ENCODE data around the gene RNF181.
"Not testable (repeated sequence)": the region's sequence is repeated elsewhere in the genome, so short reads cannot be mapped to it uniquely, and the experiment has no call there.

The RNF181 gene

DNA sequence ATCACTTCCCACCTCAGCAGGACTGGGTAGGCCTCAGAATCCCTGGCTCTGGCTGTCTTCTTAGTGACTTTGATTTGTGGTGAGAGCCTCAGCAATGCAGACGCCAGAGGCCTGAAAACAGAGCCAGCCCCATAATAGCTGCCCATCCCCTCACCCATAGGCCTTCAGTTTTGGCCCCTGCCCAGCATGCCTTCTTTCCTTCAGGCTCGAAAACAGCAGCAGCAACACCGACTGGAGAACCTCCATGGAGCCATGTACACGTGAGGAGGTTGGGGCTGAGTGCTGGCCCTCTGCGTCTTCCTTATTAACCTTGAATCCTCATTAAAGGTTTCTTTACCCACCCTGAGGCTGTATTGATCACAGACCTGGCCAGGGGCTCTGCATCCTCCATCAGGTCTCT, 1.7 kb downstream of the RNF181 start:
- DNase-seq, result no peak

DNA sequence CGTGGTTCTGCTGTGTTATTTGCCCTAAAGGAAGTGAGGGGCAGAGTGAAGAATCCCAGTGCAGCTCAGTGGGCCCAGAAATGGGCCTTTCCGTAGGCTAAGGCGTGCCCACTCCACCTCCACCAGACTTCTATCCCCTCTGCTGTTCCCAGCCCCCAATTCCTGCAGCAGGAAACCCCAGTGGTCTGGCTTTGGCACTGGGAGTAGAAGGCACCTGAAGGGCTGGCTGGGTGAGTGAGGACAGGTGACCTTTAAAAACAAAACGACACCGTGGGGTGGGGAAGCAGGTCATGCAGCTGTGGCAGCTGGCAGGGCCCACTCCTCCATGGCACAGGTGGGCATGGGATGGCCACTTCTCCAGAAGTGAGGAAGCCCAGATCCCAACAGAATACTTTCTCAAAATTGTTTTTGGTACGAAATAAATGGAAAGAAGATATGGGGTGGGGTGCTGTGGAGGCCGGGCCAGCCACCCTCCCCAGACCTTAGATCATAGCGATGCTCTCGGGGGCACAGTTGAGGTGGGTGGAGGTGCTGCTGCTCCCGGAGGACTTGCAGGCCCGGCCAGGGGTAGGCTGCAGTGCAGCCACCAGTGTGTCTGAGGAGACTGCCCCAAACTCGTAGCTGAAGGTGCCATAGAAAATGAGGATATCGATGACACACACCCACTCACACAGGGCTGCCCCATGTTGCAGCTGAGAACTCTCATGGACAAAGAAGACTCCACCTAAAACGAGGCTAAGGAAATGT, 3.2 kb downstream of the RNF181 start:
- no peak for DNase-seq

DNA sequence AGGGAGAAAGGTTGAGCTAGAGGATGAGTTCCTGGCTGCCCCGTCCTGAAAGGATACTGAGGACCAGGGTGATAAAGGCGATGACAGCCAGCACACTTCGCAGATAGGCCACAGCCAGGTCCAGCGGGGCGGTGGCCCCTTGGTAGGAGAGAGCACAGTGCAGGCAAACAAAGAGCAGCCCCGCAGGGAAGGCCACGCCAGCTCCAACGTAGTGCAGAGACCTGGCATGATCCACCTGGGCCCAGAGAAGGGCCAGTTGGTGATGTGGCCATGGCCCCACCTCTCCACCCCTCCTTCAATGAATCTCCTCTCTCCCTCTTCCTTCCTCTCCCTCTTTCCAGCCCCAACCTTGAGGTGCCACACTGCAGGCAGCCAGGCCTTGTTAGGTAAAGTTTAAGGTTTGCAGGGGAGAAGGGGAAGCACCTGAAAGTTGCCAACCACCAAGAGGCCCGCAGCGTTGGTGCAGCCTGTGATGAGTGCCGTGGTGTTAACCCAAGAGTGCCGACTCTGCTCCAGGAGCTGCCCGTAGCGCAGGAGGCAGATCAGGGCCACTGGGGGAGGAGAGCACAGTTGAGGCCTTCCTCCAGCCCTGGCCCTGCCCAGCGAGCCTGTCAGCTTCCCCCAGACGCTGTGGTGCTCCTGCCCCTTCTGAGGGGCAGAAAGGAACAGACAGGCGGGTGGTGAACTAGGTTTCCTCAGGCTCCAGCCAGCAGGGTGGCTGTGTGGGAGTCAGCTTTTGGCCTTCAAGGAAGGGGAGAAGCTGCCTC, 4.1 kb downstream of the RNF181 start:
- no peak for DNase-seq

DNA sequence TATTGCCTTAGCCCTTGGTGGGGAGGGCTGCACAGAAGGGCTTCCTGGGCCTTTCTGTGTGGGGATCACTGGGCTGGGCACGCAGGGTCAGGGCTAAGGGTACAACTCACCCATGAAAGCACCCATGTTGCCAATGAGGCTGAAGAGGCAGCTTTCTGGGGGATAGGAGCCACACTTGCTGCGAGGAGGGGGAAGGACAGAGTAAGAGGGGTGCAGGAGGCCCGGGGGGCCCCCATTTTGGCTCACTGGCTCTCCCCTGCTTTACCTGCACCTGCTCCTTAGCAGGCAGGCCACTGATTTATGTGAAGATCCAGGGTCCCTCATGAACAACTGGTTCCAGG, 4.7 kb downstream of the RNF181 start:
- no peak for DNase-seq

DNA sequence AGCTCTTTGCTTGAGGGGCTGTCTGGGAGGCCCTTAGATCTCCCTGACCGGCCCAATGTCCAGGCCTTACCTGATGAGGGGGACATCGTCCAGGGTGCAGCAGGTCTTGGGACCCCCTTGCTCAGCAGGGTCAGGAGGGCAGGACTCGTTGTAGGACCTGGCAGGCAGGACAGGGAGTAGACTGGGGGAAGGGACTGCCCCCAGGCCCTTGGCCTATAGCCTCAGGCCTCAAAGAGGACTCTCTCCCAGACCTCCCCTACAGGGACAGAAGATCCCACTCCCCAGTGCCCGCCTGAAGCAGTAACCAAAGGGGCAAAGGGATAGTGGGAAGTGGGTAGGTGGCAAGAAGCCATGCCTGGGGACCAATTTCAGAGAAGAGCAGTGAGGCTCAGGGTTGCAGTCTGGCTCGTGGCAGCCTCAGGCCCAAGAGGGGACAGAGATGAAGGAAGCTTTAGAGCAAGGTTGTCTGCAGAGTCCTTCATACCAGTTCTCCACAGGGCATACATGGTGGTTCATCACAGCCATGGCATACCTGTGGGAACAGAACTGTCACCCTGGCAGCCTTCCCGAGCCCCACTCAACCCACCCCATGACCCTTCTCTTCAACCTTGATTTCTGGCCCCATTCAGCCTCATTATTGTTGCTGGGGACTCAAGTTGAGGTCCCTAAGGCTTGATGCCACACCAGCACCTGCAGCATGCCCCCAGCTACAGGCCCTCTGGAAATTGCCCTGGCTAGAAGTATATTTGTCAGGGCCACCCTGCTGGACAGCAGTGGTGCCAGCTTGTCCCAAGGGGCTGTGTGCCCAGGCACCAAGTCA, 5.6 kb downstream of the RNF181 start:
- DNase-seq, result no peak

DNA sequence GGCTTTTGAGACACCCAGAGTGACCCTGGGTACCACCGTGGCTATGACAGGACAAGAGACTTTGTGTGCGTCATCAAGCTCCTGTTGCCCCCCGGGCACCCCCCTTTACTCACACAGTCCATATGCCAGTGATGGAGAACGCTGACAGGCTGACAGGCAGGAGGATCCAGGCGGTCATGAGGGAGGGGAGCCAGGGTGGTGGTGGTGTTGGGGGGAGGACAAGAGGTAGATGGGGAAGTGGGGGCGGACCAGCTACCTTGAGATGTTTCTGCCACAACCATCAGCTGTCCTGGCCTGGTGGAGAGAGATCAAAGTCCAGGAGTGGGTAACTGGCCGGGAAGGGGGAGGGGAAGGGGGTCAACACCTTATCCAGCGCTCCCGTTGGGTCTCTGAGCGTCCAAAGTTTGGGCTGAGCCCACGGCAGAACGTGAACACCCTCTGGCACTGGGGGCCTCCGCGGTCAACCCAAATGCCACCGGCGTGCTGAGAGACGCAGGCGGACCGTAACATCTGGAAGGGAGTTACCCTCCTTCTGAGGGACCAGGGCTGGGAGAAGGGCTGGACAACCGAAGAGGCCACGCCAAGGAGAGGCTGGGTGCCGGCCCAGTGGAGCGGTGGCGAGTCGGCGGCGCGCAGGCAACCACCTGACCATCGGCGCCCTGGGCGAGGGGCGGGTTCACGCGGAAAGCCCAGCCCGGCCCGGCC, 6.4 kb downstream of the RNF181 start:
- no peak for DNase-seq

DNA sequence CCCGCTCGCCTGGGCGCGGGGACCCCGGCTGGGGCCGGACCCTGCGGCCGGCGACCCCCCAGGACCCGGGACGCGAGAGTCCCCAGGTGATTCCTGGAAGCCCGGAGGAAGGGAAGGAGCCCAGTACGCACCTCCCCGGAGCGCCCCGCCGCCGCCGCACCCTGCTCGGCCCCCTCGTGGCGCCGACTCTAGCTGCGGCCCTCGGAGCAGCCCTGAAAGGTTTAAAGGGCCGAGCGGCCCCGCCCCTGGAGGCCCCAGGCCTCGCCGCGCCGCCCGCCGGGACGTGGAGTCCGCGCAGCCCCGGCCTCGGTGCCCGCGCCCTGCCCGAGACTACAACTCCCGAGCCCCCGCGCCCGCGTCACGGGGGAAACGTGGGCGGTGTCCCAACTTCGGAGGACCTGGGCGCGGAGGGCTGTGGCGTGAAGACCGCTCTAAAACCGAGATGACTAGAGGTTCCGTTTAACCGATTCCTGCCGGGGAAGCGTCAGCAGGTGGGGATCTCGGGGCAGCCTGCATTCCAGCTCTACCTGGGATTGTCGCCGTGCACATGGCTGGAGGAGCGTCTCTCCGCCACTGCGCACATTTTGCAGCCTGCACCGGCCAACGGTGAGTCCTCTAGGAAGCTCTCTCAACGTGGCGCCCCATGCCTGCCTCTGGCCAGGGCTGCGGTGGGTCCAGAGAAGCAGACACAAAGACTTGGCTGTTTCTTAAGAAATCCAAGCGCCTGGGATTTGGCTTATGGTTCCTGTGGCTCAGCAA, 7.1 kb downstream of the RNF181 start, which contains the start of gene TMEM150A:
TMEM150A (minus strand) TSS at position 223 of the 759 bp plus-strand sequence. CDS start 750 bp downstream, outside the sequence.
- DNase-seq, result peak; percentile 89

DNA sequence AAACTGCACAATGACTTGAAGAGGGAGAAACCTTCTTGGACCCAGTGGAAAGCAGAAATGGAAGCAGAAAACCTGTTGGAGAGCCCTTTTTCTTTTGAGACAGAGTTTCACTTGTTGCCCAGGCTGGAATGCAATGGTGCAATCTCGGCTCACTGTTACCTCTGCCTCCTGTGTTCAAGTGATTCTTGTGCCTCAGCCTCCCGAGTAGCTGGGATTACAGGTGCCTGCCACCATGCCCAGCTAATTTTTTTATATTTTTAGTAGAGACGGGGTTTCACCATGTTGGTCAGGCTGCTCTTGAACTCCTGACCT, 8.5 kb downstream of the RNF181 start:
- DNase-seq, result not testable (repeated sequence)

DNA sequence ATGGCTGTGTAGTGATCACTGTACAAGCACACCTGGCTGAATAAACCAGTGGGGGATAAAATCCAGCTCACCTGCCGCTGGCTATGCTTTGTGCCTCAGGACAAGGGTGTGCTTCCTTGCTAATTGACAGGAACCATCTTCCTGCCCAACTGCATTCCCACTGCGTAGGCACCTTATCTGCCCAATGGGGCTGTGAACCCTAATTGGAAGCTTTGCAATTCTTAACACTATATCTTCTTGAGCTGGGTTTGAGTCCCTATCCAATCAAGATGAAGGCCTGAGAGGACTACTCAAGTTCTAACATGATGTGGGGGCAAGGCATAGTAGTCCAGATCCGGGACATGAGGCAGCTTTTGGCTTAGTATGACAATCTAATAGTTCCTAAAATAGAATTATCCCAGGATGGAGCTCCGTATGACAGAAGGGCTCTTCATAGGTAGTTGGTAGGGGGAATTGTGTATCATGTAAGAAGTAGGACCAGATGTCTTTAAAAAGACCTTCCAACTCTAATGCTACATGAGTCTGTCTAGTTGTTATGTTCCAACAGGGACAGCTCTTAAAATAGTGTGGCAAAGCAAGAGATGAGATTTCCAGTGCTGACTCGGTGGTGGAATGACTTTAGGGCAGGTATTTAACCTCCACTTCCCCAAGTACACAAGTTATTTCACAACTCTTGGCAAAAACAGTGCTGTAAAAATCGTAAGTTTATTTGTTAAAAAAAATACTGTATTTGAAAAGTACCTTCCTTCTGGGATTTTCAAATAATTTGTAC, 9.2 kb downstream of the RNF181 start:
- no peak for DNase-seq

DNA sequence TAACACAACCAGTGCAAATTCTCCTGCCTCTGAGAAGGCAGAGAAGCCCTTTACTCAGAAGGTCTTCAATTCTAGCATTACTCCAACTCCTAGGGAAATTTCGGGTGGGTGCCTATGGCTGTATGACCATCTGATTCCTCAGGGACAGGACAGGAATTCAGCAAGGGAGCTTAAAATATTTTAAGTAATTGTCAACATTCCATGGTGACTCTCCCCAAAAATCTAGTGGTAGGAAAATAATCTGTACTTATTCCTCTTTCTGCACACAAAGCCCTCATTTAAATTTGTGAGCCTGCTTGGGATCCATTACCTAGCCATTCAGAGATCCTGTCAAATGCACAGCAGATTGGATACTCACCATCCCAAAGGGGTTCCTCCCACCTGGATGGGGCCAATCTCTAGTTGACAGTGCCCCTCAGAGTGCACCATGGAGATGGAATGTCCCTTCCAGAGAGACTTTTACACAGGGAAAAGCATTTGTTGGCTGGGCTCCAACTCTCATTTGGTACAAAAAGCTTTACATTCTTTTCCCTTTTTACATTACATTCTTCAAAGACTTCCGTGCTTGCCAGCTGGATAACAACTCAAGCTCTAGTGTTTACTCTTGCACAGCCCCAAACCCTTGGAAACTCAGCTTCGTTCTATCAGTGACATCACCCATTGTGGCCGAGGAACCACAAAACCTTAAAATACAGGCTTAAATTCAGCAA, 10.0 kb downstream of the RNF181 start:
- DNase-seq, result no peak

DNA sequence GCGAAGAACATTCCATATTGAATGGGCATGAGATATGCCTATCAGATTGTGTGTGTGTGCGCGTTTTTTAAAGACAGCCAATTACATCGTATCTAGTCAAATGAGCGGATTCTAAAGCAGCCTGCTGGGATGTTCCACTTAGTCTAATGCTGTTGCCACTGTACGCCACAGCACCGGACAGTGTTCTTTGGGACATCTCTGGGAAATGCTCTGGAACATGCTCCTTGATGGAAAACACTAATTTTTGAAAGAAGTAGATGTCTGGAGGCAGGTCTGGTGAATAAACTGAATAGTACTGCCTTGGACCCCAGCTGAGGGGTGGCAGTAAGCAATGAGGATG, 10.5 kb downstream of the RNF181 start:
- DNase-seq, result no peak

DNA sequence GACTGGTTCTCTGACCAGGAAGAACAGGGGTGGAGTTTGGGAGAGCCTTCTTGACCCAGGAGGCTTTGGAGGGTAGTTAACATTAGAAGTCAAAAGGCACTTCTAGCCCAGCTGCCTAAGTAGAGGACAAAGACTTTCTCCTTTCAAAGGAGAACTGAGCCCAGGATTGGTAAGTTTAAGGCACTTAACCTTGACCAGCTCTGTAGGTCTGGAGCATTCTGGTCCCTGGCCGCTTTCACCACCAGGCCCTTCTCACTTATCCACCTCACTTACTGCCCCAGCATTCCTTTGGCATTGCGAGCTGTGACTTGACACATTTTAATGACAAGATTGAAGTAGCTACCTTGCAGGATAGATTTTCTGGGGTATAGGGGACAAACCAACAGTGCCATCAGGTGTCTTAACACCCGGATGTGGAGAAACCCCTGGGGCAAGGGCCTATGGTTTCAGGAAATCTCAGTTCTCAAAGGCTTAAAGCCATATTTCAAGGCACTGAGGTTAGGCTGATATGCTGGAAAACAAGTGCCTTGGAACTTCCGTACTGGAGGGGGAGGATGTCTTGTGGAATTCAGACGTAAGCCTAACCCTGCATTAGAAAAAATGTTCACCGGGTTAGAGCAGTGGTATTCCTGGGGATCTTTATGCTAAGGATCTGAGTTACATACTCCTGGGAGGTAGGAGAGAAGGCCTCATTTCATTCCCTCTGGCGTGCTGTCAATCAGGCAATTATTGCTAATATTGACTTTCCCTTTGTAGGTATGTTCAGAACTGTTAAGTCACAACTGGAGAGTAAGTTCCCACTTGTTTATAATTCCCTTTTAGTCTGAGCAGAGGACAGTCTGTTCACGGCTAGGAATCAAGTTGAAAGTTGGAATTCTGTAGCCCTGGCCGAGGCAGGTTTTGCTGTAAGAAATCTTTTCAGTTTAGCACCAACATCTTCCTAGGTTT, 12.0 kb downstream of the RNF181 start:
- no peak for DNase-seq

DNA sequence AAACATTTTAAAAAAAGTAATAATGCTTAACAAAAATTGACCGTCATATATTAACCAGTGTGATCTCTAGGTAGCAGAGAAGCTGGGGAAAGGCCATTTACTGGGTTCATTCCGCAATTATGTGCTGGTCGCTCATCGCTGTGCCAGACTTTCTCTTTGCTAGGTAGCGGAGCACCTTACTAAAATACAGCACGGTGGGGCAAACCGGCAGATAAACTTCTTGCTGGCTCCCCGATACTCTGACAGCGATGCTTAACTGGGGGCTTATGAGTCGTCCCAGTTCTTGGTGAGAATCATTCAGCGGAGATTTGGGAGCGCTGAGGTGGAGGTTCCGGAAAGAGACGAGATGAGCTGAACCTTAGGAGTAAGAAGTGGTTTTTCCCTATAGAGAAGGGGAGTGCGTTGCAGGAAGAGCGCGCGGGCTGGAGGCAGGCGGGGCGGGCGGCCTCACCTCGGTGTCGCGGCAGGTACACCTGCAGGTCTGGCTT, 15.7 kb downstream of the RNF181 start:
- no peak for DNase-seq

DNA sequence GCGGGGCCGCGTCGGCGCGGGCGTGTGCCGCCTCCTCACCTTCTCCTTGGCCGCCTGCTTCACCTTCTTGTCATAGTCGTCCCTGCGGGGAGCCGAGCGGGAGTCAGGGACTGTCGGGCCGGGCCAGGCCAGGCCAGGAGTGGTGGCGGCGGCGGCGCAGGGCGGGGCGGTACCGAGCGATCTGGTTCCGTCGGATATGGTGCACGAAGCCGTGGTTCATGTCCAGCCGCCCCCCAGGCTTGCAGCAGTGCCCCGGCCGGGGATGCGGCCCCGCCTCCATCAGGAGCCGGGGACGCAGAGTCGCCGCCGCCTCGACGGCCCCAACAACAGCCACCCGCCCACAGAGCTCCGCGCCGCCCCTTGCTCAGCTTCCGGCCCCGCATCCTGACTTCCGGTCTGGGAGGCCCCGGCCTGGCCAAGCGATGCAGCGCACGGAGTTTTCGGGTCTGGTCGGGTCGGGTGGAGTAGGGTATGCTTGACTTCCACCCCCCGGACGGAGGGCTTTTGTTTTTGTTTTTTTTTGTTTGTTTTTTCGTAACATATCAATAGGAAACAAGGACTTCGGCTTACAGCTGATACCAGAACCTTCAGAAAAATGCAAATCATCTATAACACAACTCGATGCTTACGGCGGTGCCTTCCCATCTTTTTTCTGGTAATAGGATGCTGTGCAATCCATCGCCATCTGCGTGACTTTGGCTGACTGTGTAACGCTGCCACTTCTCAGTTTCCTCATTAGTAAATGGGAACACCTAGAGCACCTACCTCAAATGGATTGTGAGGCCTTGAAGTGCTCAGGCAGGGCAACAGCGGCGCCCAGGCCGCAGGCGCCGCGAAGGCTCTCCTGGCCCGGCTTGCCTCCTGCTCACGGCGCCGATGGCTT, 16.4 kb downstream of the RNF181 start, which contains the start of gene C2orf68:
C2orf68 (minus strand) TSS at position 362 of the 883 bp plus-strand sequence; CDS start at position 280, 82 bp downstream.
- peak; percentile 86 for DNase-seq

DNA sequence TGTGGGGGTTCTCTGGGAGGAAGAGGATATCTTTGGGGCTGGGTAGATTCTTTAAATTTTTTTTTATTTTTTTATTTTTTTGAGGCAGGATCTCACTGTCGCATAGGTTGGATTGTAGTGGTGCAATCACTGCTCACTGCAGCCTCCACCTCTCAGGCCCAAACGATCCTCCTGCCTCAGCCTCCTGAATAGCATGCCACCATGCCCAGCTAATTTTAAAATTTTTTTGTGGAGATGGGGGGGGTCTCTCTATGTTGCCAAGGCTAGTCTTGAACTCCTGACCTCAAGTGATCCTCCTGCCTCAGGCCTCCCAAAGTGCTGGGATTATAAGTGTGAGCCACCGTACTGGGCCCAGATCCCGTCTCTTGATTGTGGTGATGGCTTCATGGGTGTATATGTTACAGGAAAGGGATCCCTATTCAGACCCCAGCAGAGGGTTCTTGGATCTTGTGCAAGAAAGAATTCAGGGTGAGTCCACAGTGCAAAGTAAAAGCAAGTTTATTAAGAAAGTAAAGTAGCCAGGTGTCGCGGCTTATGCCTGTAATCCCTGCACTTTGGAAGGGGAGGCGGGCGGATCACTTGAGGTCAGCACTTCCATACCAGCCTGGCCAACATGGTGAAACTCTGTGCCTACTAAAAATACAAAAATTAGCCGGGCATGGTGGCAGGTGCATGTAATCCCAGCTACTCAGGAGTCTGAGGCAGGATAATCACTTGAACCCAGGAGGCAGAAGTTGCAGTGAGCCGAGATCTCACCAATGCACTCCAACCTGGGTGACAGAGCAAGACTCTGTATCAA, 18.4 kb downstream of the RNF181 start:
- no peak for DNase-seq

DNA sequence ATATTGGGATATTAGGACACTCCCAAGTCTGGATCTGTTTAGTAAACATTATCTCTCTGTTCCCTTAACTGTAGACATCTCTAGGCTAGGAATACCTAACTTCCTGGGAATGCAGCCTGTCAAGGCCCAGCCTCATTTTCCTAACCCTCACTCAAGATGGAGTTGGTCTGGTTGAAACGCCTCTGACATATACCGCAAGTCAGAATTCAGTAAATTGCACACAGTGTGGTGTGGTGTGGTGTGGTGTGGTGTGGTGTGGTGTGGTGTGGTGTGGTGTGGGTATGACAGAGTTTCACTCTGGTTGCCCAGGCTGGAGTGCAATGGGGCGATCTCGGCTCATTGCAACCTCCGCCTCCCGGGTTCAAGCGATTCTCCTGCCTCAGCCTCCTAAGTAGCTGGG, 19.2 kb downstream of the RNF181 start:
- not testable (repeated sequence) for DNase-seq

DNA sequence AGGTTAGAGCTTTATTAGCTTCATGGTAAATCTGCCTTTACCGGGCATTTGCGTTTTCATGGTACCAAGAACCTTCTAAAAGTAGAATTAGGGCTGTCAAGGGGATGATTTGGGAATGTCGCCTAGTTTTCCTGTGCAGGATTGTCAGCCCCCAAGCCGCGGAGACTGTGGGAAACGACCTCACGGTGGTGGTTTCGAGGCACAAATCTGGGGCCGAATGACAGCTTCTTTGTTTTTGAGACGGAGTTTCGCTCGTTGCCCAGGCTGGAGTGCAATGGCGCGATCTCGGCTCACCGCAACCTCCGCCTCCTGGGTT, 19.8 kb downstream of the RNF181 start:
- no peak for DNase-seq

DNA sequence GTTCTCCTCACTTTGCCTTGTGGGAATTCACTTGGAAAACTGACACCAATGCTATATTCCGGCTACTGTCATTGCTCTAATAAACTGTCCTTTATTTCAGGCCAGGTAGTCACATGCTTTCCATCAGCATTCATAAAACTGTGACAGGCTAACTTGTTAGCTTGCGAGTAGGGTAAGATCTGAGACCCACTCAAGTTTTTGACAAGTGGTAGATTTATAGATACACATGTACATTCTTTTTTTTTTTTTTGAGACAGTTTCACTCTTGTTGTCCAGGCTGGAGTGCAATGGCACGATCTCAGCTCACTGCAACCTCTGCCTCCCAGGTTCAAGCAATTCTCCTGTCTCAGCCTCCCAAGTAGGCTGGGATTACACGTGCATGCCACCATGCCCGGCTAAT, 22.2 kb downstream of the RNF181 start:
- DNase-seq, result not testable (repeated sequence)
